A549 (cell line): ENCODE measurements around the gene KRTAP4-3.

Experiments
- CEBPB ChIP-seq, 2 experiments: fragments of >200 bp in 1 of 2; sonication (Bioruptor Twin) in 1 of 2; formaldehyde crosslinking in 1 of 2; IDR thresholded peaks; 2 replicates each; pipeline ENCODE4 v1.6.1; 2012 to 2016
- CHD4 ChIP-seq: fragments of 200-600 bp; sonication (generic); IDR thresholded peaks from 2 replicates; pipeline ENCODE4 v1.6.1; 2016; ENCODE audit warnings: antibody characterized with exemption, mild to moderate bottlenecking, borderline replicate concordance
- EP300 ChIP-seq, 2 experiments: fragments of >200 bp; sonication (Bioruptor Twin); formaldehyde crosslinking; IDR thresholded peaks; 2 replicates in 1 of 2; 3 replicates in 1 of 2; pipeline ENCODE4 v1.6.1; 2016 to 2017
- NR3C1 ChIP-seq: fragments of >200 bp; sonication (Bioruptor Twin); formaldehyde crosslinking; IDR thresholded peaks from 3 replicates; pipeline ENCODE4 v1.6.1; 2017
- POLR2A ChIP-seq: IDR thresholded peaks from 2 replicates; pipeline ENCODE4 v1.6.1; 2012; ENCODE audit warnings: mild to moderate bottlenecking, low read length
- ZSCAN20 ChIP-seq: fragments of 250-450 bp; sonication (Bioruptor Pico); IDR thresholded peaks from 2 replicates; pipeline ENCODE4 v1.8.0; 2022; ENCODE audit warnings: mild to moderate bottlenecking, moderate library complexity
- TF ChIP-seq, protein P1 (sequence below): IDR thresholded peaks from 2 replicates; pipeline ENCODE4 v1.6.1; 2012; ENCODE audit warnings: low read depth, borderline replicate concordance
- TF ChIP-seq, protein P2 (sequence below): fragments of 200-600 bp; sonication (generic); IDR thresholded peaks from 2 replicates; pipeline ENCODE4 v1.6.1; 2016; ENCODE audit warnings: antibody characterized with exemption, mild to moderate bottlenecking, moderate library complexity
- TF ChIP-seq, protein P3 (sequence below): fragments of >200 bp; sonication (Bioruptor Twin); formaldehyde crosslinking; IDR thresholded peaks from 3 replicates; pipeline ENCODE4 v1.5.1; 2016

DNA sequence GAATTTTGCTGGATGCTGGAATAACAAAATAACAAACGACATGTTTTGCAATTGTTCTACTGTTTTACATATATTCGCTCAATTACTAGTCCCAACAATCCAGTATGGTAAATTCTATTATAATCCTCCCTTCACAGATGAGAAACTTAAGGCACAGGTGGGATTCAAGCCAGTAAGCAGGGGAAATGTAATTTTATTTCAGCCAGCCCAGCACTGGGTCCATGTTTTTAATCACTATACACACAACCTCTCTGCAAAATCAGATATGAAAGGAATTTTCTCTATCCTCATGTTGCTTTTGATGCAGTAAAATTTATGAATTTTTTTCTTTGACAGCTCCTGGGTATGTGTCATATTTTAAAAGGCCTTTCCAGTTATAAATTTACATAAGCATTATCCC is 22.8 kb downstream of the KRTAP4-3 start:
- TF ChIP-seq, protein P1, sequence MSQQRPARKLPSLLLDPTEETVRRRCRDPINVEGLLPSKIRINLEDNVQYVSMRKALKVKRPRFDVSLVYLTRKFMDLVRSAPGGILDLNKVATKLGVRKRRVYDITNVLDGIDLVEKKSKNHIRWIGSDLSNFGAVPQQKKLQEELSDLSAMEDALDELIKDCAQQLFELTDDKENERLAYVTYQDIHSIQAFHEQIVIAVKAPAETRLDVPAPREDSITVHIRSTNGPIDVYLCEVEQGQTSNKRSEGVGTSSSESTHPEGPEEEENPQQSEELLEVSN = no peak
- TF ChIP-seq, protein P2, sequence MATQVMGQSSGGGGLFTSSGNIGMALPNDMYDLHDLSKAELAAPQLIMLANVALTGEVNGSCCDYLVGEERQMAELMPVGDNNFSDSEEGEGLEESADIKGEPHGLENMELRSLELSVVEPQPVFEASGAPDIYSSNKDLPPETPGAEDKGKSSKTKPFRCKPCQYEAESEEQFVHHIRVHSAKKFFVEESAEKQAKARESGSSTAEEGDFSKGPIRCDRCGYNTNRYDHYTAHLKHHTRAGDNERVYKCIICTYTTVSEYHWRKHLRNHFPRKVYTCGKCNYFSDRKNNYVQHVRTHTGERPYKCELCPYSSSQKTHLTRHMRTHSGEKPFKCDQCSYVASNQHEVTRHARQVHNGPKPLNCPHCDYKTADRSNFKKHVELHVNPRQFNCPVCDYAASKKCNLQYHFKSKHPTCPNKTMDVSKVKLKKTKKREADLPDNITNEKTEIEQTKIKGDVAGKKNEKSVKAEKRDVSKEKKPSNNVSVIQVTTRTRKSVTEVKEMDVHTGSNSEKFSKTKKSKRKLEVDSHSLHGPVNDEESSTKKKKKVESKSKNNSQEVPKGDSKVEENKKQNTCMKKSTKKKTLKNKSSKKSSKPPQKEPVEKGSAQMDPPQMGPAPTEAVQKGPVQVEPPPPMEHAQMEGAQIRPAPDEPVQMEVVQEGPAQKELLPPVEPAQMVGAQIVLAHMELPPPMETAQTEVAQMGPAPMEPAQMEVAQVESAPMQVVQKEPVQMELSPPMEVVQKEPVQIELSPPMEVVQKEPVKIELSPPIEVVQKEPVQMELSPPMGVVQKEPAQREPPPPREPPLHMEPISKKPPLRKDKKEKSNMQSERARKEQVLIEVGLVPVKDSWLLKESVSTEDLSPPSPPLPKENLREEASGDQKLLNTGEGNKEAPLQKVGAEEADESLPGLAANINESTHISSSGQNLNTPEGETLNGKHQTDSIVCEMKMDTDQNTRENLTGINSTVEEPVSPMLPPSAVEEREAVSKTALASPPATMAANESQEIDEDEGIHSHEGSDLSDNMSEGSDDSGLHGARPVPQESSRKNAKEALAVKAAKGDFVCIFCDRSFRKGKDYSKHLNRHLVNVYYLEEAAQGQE = no peak
- TF ChIP-seq, protein P3, sequence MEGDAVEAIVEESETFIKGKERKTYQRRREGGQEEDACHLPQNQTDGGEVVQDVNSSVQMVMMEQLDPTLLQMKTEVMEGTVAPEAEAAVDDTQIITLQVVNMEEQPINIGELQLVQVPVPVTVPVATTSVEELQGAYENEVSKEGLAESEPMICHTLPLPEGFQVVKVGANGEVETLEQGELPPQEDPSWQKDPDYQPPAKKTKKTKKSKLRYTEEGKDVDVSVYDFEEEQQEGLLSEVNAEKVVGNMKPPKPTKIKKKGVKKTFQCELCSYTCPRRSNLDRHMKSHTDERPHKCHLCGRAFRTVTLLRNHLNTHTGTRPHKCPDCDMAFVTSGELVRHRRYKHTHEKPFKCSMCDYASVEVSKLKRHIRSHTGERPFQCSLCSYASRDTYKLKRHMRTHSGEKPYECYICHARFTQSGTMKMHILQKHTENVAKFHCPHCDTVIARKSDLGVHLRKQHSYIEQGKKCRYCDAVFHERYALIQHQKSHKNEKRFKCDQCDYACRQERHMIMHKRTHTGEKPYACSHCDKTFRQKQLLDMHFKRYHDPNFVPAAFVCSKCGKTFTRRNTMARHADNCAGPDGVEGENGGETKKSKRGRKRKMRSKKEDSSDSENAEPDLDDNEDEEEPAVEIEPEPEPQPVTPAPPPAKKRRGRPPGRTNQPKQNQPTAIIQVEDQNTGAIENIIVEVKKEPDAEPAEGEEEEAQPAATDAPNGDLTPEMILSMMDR = no peak
- no peak for TF ChIP-seq CHD4
- TF ChIP-seq POLR2A = no peak
- no peak for TF ChIP-seq EP300 (IDR thresholded peaks at IDR 0.05)
- TF ChIP-seq CEBPB (IDR thresholded peaks at IDR 0.05) = no peak
- no peak for TF ChIP-seq NR3C1
- TF ChIP-seq ZSCAN20 (CRISPR knock-in tag) = no peak
